Measurements from ENCODE around the gene OR10A5.

DNA sequence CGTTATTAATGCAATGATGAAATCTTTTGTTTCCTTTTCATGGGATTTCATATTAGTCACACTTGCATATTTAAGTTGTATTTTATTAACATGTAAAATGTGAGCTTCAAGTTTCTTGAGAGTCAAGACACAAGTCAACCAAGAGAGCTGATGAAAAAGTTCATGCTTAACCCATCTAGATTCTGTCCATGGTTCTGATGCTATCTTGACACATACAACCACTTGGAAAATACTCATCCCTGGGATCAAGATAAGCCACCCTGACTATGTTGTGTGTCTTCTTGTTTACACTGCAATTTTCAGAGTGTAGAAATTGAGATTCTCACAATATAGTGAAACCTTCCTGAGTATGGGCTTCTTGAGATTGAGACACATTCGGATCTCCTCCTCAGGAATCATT lies 30.3 kb downstream of the OR10A5 start:
- no peak for TF ChIP-seq CTCF (IDR thresholded peaks at IDR 0.05)
- TF ChIP-seq POLR2A (IDR thresholded peaks at IDR 0.05) = no peak
